CD4-positive, alpha-beta T cell treated with Interleukin-6 at 100 ng/mL for 8 hours (primary cell): ENCODE data around the gene UGT2A1.

Experiments
- DNase-seq: peaks from one replicate; pipeline ENCODE4 v3.0.0-alpha.2; 2020; ENCODE audit warnings: mixed read lengths, low spot score

Gene UGT2A1

GRCh38 chr4:69589884-69590283 lies 63.2 kb downstream of the UGT2A1 start:
- DNase-seq: no peak

GRCh38 chr4:69584135-69584534 lies 68.9 kb downstream of the UGT2A1 start:
- no peak for DNase-seq

- no peak for DNase-seq
Measured at GRCh38 chr4:69583543-69583942, 69.5 kb downstream of the UGT2A1 start.

DNA sequence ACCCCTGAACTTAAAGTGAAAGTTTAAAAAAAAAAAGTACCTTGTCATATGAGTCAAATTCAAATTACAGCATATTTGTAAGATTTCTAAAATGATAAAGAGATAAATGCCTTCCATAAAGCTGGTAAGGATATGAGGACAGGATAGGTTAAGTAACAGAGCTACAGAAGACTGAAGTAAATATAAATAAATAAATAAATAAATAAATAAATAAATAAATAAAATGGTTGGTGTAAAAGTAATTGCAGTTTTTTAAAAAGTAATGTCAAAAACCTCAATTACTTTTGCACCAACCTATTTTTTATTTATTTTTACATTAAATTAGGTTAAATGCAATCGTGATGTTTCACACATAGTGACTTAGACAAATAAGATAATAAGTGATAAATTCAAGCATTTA lies 75.8 kb downstream of the UGT2A1 start:
- no peak for DNase-seq

GRCh38 chr4:69576251-69576877 lies 76.7 kb downstream of the UGT2A1 start:
- no peak for DNase-seq

GRCh38 chr4:69568787-69569186 lies 84.3 kb downstream of the UGT2A1 start:
- no peak for DNase-seq

- DNase-seq: no peak
Measured at GRCh38 chr4:69563424-69563823, 89.6 kb downstream of the UGT2A1 start.

DNA sequence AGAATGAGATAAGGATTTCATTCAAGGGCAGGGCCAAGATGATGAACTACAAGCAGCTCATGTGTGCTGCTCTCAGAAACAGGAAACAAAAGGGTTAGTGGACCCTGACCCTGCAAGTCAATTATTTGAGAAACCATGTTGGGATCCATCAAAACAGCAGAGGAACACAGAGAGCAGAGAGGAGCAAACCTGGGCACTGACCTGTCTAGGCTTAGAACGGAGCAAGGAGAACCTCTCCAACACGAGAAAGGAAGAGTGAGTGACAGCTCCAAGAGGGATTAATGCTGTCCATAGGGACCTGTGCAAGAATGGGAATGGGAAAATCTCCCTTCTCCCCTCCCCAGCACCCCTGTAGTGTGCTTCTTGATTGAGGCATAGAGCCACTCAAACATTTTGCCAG lies 103.4 kb downstream of the UGT2A1 start:
- DNase-seq: no peak

GRCh38 chr4:69546134-69546765 lies 106.8 kb downstream of the UGT2A1 start:
- DNase-seq: no peak
